Ascending aorta (tissue), 2 donors: Measurements from ENCODE around the gene ARHGAP10. TPM values are rescaled to one million over a fixed set of nuclear protein-coding genes. Genes with fewer than 3 reads are reported as not detected.

Source experiments
- DNase-seq, 2 donors: peaks; one replicate each; pipeline ENCODE4 v3.0.0-alpha.2; 2019; ENCODE audit warnings: low spot score in 2 of 2
- H3K27ac ChIP-seq, 2 donors: fragments of 200-600 bp; sonication (generic); one replicate each; pipeline ENCODE4 v1.5.1; 2016 to 2017; ENCODE audit warnings: mild to moderate bottlenecking in 1 of 2
- H3K27me3 ChIP-seq: fragments of 200-600 bp; sonication (generic); one replicate; pipeline ENCODE4 v1.5.1; 2017
- H3K36me3 ChIP-seq, 2 donors: fragments of 200-600 bp; sonication (generic); one replicate each; pipeline ENCODE4 v1.5.1; 2016
- H3K4me1 ChIP-seq, 2 donors: fragments of 200-600 bp; sonication (generic); one replicate each; pipeline ENCODE4 v1.5.1; 2016 to 2017; ENCODE audit warnings: mild to moderate bottlenecking in 1 of 2
- H3K4me3 ChIP-seq, 2 donors: fragments of 200-600 bp; sonication (generic); one replicate each; pipeline ENCODE4 v1.5.1; 2016 to 2017; ENCODE audit warnings: mild to moderate bottlenecking in 1 of 2
- H3K9me3 ChIP-seq, 2 donors: fragments of 200-600 bp; sonication (generic); one replicate each; pipeline ENCODE4 v1.5.1; 2016
- intact Hi-C: fragments of 100-400 bp; cut with DNase I; formaldehyde crosslinking; loops from one replicate; pipeline ENCODE4 v1.15.1; 2023
- total RNA-seq: library from RNA; depleted of rRNA; stranded (reverse); fragments of >200 nt; gene quantifications from one replicate; pipeline ENCODE4 v1.1.0, GENCODE V29; 2016
- TF ChIP-seq, protein P1 (sequence below), 3 experiments: fragments of 200-600 bp in 2 of 3; fragments of 450-650 bp in 1 of 3; sonication (generic) in 2 of 3; IDR thresholded peaks; one replicate each; pipeline ENCODE4 v1.5.1; 2016 to 2019; ENCODE audit warnings: antibody characterized with exemption in 3 of 3, mild to moderate bottlenecking in 1 of 3, moderate library complexity in 1 of 3

Gene ARHGAP10
- total RNA-seq, 1 donor from 2014 or later, result 77.3 TPM

DNA sequence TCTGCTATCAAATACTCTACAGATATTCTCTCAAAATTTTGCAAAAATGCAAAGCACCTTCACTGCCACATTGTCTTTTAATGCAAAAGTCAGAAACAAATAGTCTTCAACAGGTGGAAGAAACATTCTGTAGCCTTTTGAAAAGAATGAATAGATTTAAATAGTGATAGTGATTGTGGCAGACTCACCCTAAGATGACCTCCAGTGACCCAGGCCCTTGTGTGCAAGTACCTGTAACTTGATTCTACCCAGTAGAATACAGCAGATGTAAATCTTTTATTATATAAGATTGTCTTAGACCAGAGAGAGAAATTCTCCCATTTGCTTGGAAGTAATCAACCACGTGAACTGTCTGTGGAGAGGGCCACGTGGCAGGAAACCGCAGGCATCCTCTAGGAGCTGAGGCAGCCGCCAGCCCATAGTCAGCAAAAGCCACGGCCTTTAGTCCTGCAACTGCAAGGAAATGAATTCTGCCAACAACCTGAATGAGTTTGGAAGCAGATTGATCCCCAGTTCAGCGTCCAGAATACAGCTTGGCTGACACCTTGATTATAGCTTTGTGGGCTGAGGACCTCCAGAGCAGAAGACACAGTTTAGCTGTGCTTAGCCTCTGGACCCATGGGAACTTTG is 272.5 kb downstream of the ARHGAP10 start:
- DNase-seq, result no peak
- Histone ChIP-seq H3K4me1 (peaks cover 0 to 12% of the 10 kb centered on the region in 2 donors), H3K4me3 (no peak overlapping the region), H3K9me3 (no peaks in the 10 kb centered on the region), H3K27ac (no peak overlapping the region), H3K27me3 (no peaks in the 10 kb centered on the region), H3K36me3 (peaks cover 0 to 9% of the 10 kb centered on the region in 2 donors)
- TF ChIP-seq, protein P1, sequence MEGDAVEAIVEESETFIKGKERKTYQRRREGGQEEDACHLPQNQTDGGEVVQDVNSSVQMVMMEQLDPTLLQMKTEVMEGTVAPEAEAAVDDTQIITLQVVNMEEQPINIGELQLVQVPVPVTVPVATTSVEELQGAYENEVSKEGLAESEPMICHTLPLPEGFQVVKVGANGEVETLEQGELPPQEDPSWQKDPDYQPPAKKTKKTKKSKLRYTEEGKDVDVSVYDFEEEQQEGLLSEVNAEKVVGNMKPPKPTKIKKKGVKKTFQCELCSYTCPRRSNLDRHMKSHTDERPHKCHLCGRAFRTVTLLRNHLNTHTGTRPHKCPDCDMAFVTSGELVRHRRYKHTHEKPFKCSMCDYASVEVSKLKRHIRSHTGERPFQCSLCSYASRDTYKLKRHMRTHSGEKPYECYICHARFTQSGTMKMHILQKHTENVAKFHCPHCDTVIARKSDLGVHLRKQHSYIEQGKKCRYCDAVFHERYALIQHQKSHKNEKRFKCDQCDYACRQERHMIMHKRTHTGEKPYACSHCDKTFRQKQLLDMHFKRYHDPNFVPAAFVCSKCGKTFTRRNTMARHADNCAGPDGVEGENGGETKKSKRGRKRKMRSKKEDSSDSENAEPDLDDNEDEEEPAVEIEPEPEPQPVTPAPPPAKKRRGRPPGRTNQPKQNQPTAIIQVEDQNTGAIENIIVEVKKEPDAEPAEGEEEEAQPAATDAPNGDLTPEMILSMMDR (IDR thresholded peaks at IDR 0.05), result no peak
- intact Hi-C loops, result no loop called here

DNA sequence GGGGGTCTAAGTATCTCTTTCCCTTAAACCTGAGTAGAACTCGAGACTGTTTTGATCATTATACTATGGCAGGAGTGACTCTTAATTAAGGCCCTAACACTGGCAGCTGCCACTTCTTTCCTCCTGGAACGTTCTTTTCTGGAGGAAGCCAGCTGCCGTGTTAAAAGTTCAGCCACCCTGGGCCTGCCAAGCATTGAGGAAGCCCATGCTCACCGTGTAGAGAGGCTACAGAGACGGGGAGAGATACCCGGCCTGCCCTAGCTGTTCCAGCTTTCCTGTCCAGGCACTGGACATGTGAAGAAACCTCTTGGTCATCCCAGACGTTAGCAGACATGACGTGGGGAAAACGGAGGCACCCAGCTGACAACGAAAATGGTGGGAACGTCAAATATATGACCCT is 274.1 kb downstream of the ARHGAP10 start:
- DNase-seq, result no peak
- H3K27me3 ChIP-seq, result no peaks in the 10 kb centered on the region
- no peaks in the 10 kb centered on the region for H3K36me3 ChIP-seq
- no peak overlapping the region for H3K27ac ChIP-seq
- no peaks in the 10 kb centered on the region for H3K9me3 ChIP-seq
- TF ChIP-seq, protein P1 (IDR thresholded peaks at IDR 0.05), result no peak
- no peak overlapping the region for H3K4me3 ChIP-seq
- intact Hi-C loops, result no loop called here
- H3K4me1 ChIP-seq, result peaks cover 0 to 12% of the 10 kb centered on the region in 2 donors

DNA sequence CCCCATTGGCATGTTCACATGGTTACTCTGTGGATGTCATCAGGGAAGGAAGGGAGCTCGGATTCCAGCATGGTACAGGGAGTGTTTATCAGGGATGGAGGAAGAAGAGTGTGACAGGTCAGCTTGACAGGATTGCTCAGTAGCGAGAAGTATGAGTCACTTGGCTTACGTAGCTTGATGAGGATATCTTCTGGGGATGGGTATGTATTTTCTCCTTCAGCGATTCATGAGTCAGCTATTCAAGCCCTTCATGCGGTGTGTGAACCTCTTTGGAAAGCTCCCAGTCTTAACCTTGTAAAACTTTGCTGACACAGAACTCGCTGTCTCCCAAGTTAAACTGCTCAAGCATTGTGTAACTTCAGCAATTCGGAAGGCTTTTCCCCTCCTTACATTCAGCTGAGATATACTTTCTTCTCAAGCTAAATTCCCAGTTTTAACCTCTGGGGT is 275.4 kb downstream of the ARHGAP10 start:
- intact Hi-C loops, result no loop called here

GRCh38 chr4:148007792-148008191 is 275.9 kb downstream of the ARHGAP10 start:
- Histone ChIP-seq H3K36me3 (no peaks in the 10 kb centered on the region), H3K9me3 (no peaks in the 10 kb centered on the region), H3K4me1 (peaks cover 0 to 12% of the 10 kb centered on the region in 2 donors), H3K4me3 (no peak overlapping the region), H3K27ac (no peak overlapping the region), H3K27me3 (no peaks in the 10 kb centered on the region)
- intact Hi-C loops, result no loop called here
- no peak for DNase-seq
- TF ChIP-seq, protein P1 (IDR thresholded peaks at IDR 0.05), result no peak

More for the DNA sequence above, 275.4 kb downstream of the ARHGAP10 start:
- H3K9me3 ChIP-seq, result no peaks in the 10 kb centered on the region
- no peak overlapping the region for H3K27ac ChIP-seq
- DNase-seq, result no peak
- H3K4me3 ChIP-seq, result no peak overlapping the region
- no peaks in the 10 kb centered on the region for H3K27me3 ChIP-seq
- peaks cover 0 to 12% of the 10 kb centered on the region in 2 donors for H3K4me1 ChIP-seq
- no peaks in the 10 kb centered on the region for H3K36me3 ChIP-seq
- TF ChIP-seq, protein P1 (IDR thresholded peaks at IDR 0.05), result no peak

GRCh38 chr4:148015058-148015457 is 283.2 kb downstream of the ARHGAP10 start:
- TF ChIP-seq, protein P1 (IDR thresholded peaks at IDR 0.05), result no peak
- intact Hi-C loops, result no loop called here
- H3K9me3 ChIP-seq, result no peaks in the 10 kb centered on the region

More at GRCh38 chr4:148015058-148015457, 283.2 kb downstream of the ARHGAP10 start:
- H3K27ac ChIP-seq, result no peak overlapping the region
- H3K4me1 ChIP-seq, result peaks cover 6 to 10% of the 10 kb centered on the region in 2 donors
- DNase-seq, result no peak
- H3K36me3 ChIP-seq, result no peaks in the 10 kb centered on the region
- no peak overlapping the region for H3K4me3 ChIP-seq
- H3K27me3 ChIP-seq, result no peaks in the 10 kb centered on the region
